NT2/D1 (cell line): ENCODE data around the gene RTN4.

ENCODE experiments used
- SUZ12 ChIP-seq: IDR thresholded peaks from 2 replicates; pipeline ENCODE4 v1.6.1; 2011; ENCODE audit not compliant: insufficient read length, insufficient read depth; ENCODE audit errors: extremely low read depth
- ZNF274 ChIP-seq: IDR thresholded peaks from 2 replicates; pipeline ENCODE4 v1.6.1; 2011; ENCODE audit warnings: mild to moderate bottlenecking, low read depth, low read length

- TF ChIP-seq ZNF274 (no peak), SUZ12 (no peak)
Observed at GRCh38 chr2:54942373-54942772, 107.9 kb downstream of the RTN4 start.
